Breast epithelium (tissue), 4 donors: Measurements from ENCODE around the gene ARMH4. TPM values are rescaled to one million over a fixed set of nuclear protein-coding genes. Genes with fewer than 3 reads are reported as not detected.

Experiments
- DNase-seq, 2 donors: peaks; one replicate each; pipeline ENCODE4 v3.0.0-alpha.2; 2019; ENCODE audit warnings: low spot score in 2 of 2
- H3K27ac ChIP-seq, 2 donors: fragments of 200-600 bp; sonication (generic) in 1 of 2; one replicate each; pipeline ENCODE4 v1.5.1; 2016 to 2019; ENCODE audit warnings: mild to moderate bottlenecking in 1 of 2
- H3K27me3 ChIP-seq, 2 donors: fragments of 200-600 bp; sonication (generic) in 1 of 2; one replicate each; pipeline versions ENCODE4 v1.5.1 to v1.6.0; 2017 to 2019; ENCODE audit warnings: control low read depth in 1 of 2, mild to moderate bottlenecking in 1 of 2
- H3K36me3 ChIP-seq: fragments of 200-600 bp; one replicate; pipeline ENCODE4 v1.5.1; 2019
- H3K4me1 ChIP-seq, 2 donors: fragments of 200-600 bp; sonication (generic); one replicate each; pipeline ENCODE4 v1.5.1; 2016 to 2019; ENCODE audit warnings: control low read depth in 1 of 2
- H3K4me3 ChIP-seq, 3 donors: fragments of 200-600 bp; sonication (generic); 1 replicate in 2 of 3; 2 replicates in 1 of 3; pipeline ENCODE4 v1.5.1; 2016 to 2019; ENCODE audit warnings: mild to moderate bottlenecking in 3 of 3, moderate library complexity in 2 of 3
- H3K9me3 ChIP-seq, 2 donors: fragments of 200-600 bp; sonication (generic) in 1 of 2; one replicate each; pipeline ENCODE4 v1.5.1; 2016 to 2019; ENCODE audit warnings: control low read depth in 1 of 2
- CTCF ChIP-seq, 3 donors: fragments of 450-650 bp; IDR thresholded peaks; one replicate each; pipeline ENCODE4 v1.5.1; 2016 to 2017; ENCODE audit warnings: antibody characterized with exemption in 3 of 3, mild to moderate bottlenecking in 3 of 3, moderate library complexity in 3 of 3
- POLR2A ChIP-seq: fragments of 450-650 bp; IDR thresholded peaks from one replicate; pipeline ENCODE4 v1.6.1; 2016; ENCODE audit warnings: antibody characterized with exemption, mild to moderate bottlenecking, moderate library complexity
- POLR2AphosphoS5 ChIP-seq, 3 donors: sonication (generic); formaldehyde crosslinking; IDR thresholded peaks; one replicate each; pipeline ENCODE4 v1.6.1; 2017; ENCODE audit warnings: antibody characterized with exemption in 3 of 3
- intact Hi-C: fragments of 100-400 bp; cut with DNase I; formaldehyde crosslinking; loops from one replicate; pipeline ENCODE4 v1.15.1; 2023; ENCODE audit warnings: low total_unique reads
- total RNA-seq, 3 donors: library from RNA; depleted of rRNA; stranded (reverse); fragments of >200 nt; gene quantifications; one replicate each; pipeline ENCODE4 v1.1.0, GENCODE V29; 2016

ARMH4 gene
- total RNA-seq, 3 donors from 2014 or later = 3.9 to 6.4 (median 5.4) TPM

DNA sequence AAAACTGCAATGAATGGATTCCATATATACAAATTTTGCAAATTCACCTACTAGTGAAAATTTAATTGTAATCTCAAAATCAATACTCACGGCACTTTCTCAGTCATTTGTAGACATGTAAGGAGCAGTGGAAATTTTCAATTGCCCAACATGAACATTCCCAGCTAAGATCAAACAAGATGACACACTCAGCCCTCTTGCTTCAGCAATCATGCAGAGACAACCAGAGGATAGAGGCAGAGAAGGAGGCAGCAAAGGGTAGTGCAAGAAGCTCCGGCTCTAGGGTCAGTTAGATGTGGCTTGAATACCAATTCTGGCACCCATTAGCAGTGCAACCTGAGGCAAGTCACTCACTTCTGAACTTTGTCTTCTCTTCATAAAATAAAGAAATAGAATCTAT is 194.6 kb downstream of the ARMH4 start:
- no peaks in the 10 kb centered on the region for H3K36me3 ChIP-seq
- TF ChIP-seq POLR2AphosphoS5 (IDR thresholded peaks at IDR 0.05) = no peak
- TF ChIP-seq CTCF (IDR thresholded peaks at IDR 0.05) = no peak
- no peak for TF ChIP-seq POLR2A

More for the DNA sequence above, 194.6 kb downstream of the ARMH4 start:
- Histone ChIP-seq H3K27me3 (no peaks in the 10 kb centered on the region), H3K27ac (no peak overlapping the region), H3K4me1 (no peaks in the 10 kb centered on the region), H3K4me3 (no peak overlapping the region), H3K9me3 (no peaks in the 10 kb centered on the region)
- intact Hi-C loops = no loop called here
- no peak for DNase-seq

Other genes starting within 250 kb of the ARMH4 start
- gene ACTR10, start 47.9 kb upstream of the ARMH4 start, total RNA-seq = 10 to 100 TPM; 42.2 to 71.4 (median 69.4) TPM
- 100 to 1,000 TPM in 1 of 3 donors, 10 to 100 TPM in 2; 76.2 to 113 (median 88.1) TPM for gene PSMA3, start 92.6 kb upstream of the ARMH4 start, total RNA-seq
- 10 to 100 TPM; 24.6 to 33.1 (median 28.0) TPM for gene ARID4A, start 146.3 kb upstream of the ARMH4 start, total RNA-seq
- not detected for gene TOMM20L, start 243.7 kb upstream of the ARMH4 start, total RNA-seq